ENCODE measurements around the gene KCNH6.

The KCNH6 gene

DNA sequence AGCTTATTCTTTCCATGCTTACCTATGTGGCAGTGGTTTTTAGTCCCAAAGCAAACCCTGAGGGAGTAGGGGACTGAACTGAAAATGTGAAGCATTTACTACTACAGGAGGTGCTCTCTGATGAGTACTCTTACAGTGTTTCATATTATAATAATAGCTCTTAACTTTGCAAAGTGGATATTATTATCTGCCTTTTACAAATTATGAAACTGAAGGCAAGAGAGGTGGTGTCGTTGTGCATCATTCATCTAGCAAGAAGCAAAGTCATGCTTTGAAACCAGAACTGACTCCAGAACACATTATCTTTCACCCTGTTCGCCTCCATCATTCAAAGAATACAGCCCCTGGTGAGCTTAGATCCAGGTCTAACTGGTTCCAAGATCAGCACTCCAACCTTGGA is 8.2 kb upstream of the KCNH6 start:
- H3K4me2 ChIP-seq (ENCODE audit: low read depth, low read length), result no peak overlapping the region
- no peaks in the 10 kb centered on the region for H3K9me3 ChIP-seq (replicated peaks; ENCODE audit: insufficient read depth, low read length)
- H3K9ac ChIP-seq (ENCODE audit: low read length), result no peak overlapping the region
- no peaks in the 10 kb centered on the region for H4K20me1 ChIP-seq (ENCODE audit: insufficient read depth, low read length)
- DNase-seq, result no peak
- TF ChIP-seq, protein P1, sequence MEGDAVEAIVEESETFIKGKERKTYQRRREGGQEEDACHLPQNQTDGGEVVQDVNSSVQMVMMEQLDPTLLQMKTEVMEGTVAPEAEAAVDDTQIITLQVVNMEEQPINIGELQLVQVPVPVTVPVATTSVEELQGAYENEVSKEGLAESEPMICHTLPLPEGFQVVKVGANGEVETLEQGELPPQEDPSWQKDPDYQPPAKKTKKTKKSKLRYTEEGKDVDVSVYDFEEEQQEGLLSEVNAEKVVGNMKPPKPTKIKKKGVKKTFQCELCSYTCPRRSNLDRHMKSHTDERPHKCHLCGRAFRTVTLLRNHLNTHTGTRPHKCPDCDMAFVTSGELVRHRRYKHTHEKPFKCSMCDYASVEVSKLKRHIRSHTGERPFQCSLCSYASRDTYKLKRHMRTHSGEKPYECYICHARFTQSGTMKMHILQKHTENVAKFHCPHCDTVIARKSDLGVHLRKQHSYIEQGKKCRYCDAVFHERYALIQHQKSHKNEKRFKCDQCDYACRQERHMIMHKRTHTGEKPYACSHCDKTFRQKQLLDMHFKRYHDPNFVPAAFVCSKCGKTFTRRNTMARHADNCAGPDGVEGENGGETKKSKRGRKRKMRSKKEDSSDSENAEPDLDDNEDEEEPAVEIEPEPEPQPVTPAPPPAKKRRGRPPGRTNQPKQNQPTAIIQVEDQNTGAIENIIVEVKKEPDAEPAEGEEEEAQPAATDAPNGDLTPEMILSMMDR (IDR thresholded peaks at IDR 0.05; ENCODE audit: low read length), result no peak
- TF ChIP-seq EZH2 (optimal IDR thresholded peaks at IDR 0.05; ENCODE audit: low read depth, low read length) (no peak), EZH2phosphoT487 (IDR thresholded peaks at IDR 0.05; ENCODE audit: low read length) (no peak)
- no peaks in the 10 kb centered on the region for H3K4me1 ChIP-seq (ENCODE audit: low read length)
- no peaks in the 10 kb centered on the region for H3K36me3 ChIP-seq (replicated peaks; ENCODE audit: insufficient read depth, low read length)
- H2AFZ ChIP-seq (ENCODE audit: low read length), result no peak overlapping the region
- no peaks in the 10 kb centered on the region for H3K9me2 ChIP-seq (replicated peaks; ENCODE audit: insufficient read depth, low read length)
- no peaks in the 10 kb centered on the region for H3F3A ChIP-seq (ENCODE audit: insufficient read depth, low read length)
- no peak overlapping the region for H3K27ac ChIP-seq (ENCODE audit: low read length)
- H3K27me3 ChIP-seq (replicated peaks; ENCODE audit: insufficient read depth, low read length), result peaks cover 47% of the 10 kb centered on the region
- H3K4me3 ChIP-seq (ENCODE audit: low read length), result no peak overlapping the region
- H3K79me2 ChIP-seq (ENCODE audit: low read length), result no peaks in the 10 kb centered on the region

DNA sequence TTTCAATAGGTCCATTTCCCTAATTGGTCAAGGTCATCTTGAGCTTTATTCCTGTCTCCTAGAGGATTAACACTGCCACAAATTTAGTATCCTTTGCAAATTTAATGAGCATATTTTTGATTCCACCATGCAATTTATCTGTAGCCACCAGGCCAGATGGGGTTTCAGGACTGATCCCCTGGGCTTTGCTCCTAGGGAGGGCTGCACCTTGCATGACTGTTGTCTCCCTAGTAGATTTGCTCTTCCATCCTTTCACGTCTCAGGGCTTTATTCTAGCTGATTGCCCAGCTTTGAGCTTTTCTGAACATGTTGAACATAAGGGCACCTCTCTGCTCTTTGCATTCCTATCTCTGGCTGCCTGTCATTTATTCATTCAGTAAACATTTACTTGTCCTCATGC is 7.7 kb upstream of the KCNH6 start:
- Histone ChIP-seq H3K9me2 (replicated peaks; ENCODE audit: insufficient read depth, low read length) (no peaks in the 10 kb centered on the region), H3K27me3 (replicated peaks; ENCODE audit: insufficient read depth, low read length) (peaks cover 43% of the 10 kb centered on the region), H3K4me1 (ENCODE audit: low read length) (no peaks in the 10 kb centered on the region), H3K9me3 (replicated peaks; ENCODE audit: insufficient read depth, low read length) (no peaks in the 10 kb centered on the region), H3K79me2 (ENCODE audit: low read length) (no peaks in the 10 kb centered on the region), H2AFZ (ENCODE audit: low read length) (no peak overlapping the region), H4K20me1 (ENCODE audit: insufficient read depth, low read length) (no peaks in the 10 kb centered on the region), H3K9ac (ENCODE audit: low read length) (no peak overlapping the region), H3K4me3 (ENCODE audit: low read length) (no peak overlapping the region), H3F3A (ENCODE audit: insufficient read depth, low read length) (no peaks in the 10 kb centered on the region), H3K36me3 (replicated peaks; ENCODE audit: insufficient read depth, low read length) (no peaks in the 10 kb centered on the region), H3K4me2 (ENCODE audit: low read depth, low read length) (no peak overlapping the region), H3K27ac (ENCODE audit: low read length) (no peak overlapping the region)
- TF ChIP-seq, protein P1 (IDR thresholded peaks at IDR 0.05; ENCODE audit: low read length), result no peak
- TF ChIP-seq EZH2phosphoT487 (IDR thresholded peaks at IDR 0.05; ENCODE audit: low read length) (no peak), EZH2 (optimal IDR thresholded peaks at IDR 0.05; ENCODE audit: low read depth, low read length) (no peak)
- no peak for DNase-seq

DNA sequence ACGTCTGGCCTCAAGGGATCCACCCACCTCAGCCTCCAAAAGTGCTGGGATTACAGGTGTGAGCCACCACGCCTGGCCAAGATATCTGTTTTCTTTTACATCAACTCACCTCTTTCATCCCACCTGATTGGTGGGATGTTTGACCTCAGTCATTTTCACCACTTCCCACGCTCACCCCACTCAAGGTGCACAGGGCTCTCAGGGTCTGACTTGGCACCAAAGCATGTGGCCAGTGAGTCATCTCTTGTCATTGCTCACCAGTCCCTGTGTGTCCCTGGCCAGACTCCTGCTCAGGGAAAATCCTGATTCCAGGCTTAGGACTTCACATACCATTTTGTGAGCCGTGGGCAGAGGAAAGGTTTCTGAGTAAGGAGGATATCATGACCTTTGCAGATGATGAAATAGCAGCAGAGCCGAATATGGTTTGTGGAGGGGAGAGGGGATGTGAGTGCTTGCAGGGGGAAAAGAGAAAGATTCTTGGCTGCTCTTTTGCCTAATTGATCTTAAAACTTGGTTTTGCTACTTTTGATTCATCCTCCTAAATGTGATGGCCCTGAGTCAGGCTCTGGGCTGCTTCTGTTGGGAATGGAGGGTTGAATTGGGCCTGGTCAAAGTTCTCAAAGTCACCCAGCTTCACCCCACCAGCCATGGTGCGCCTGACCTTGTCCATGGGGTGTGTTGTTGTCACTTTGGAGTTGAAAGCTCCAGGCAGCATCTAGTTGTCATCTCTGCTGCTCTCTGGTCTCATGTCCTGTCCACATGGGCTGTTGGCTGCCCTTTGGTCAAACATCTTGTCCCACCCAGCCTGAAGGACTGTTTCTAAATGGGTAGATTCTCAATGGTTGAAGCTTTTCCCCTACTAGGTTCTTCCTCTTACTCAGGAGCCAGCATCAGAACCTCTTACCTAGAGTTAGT is 6.0 kb upstream of the KCNH6 start:
- no peak for DNase-seq
- TF ChIP-seq, protein P1 (IDR thresholded peaks at IDR 0.05; ENCODE audit: low read length), result no peak
- TF ChIP-seq EZH2phosphoT487 (IDR thresholded peaks at IDR 0.05; ENCODE audit: low read length), result no peak
- no peak for TF ChIP-seq EZH2 (optimal IDR thresholded peaks at IDR 0.05; ENCODE audit: low read depth, low read length)
- H3K79me2 ChIP-seq (ENCODE audit: low read length), result no peaks in the 10 kb centered on the region

More for the DNA sequence above, 6.0 kb upstream of the KCNH6 start:
- no peaks in the 10 kb centered on the region for H3K36me3 ChIP-seq (replicated peaks; ENCODE audit: insufficient read depth, low read length)
- no peaks in the 10 kb centered on the region for H3K9me3 ChIP-seq (replicated peaks; ENCODE audit: insufficient read depth, low read length)
- H3K27me3 ChIP-seq (replicated peaks; ENCODE audit: insufficient read depth, low read length), result peaks cover 34% of the 10 kb centered on the region
- no peaks in the 10 kb centered on the region for H4K20me1 ChIP-seq (ENCODE audit: insufficient read depth, low read length)
- no peak overlapping the region for H3K9ac ChIP-seq (ENCODE audit: low read length)
- no peak overlapping the region for H3K4me3 ChIP-seq (ENCODE audit: low read length)
- no peak overlapping the region for H2AFZ ChIP-seq (ENCODE audit: low read length)
- H3K4me2 ChIP-seq (ENCODE audit: low read depth, low read length), result no peak overlapping the region
- H3K9me2 ChIP-seq (replicated peaks; ENCODE audit: insufficient read depth, low read length), result no peaks in the 10 kb centered on the region
- no peaks in the 10 kb centered on the region for H3K4me1 ChIP-seq (ENCODE audit: low read length)
- no peak overlapping the region for H3K27ac ChIP-seq (ENCODE audit: low read length)
- H3F3A ChIP-seq (ENCODE audit: insufficient read depth, low read length), result no peaks in the 10 kb centered on the region
